B cell (primary cell): Measurements from ENCODE around the gene ZNF407.

ENCODE experiments used
- EZH2 ChIP-seq: IDR thresholded peaks from 2 replicates; pipeline ENCODE4 v1.6.1; 2012; ENCODE audit warnings: borderline replicate concordance, low read depth, mild to moderate bottlenecking, moderate library complexity, low read length; ENCODE audit not compliant: insufficient read depth, poor library complexity, severe bottlenecking
- TF ChIP-seq, protein P1 (sequence below): fragments of 200-600 bp; IDR thresholded peaks from one replicate; pipeline ENCODE4 v1.8.0; 2022; ENCODE audit warnings: antibody characterized with exemption, mild to moderate bottlenecking

DNA sequence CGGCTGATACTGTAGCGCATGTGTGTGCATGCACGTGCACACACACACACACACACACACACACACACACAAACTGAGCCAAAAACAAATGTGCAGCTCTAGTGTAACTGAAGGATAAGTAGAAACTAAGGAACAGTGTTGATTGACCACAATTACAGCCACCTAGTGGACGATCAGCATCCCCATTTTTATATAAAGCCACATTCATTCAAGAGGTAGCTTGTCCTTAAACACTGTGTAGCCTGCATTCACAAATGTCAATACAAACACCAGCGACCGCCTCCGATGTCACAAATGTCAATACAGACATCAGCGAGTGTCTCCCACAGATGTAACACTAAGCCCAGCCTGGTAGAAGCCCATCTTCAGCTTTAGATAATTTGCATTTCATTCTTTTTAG is 443.9 kb downstream of the ZNF407 start:
- TF ChIP-seq, protein P1, sequence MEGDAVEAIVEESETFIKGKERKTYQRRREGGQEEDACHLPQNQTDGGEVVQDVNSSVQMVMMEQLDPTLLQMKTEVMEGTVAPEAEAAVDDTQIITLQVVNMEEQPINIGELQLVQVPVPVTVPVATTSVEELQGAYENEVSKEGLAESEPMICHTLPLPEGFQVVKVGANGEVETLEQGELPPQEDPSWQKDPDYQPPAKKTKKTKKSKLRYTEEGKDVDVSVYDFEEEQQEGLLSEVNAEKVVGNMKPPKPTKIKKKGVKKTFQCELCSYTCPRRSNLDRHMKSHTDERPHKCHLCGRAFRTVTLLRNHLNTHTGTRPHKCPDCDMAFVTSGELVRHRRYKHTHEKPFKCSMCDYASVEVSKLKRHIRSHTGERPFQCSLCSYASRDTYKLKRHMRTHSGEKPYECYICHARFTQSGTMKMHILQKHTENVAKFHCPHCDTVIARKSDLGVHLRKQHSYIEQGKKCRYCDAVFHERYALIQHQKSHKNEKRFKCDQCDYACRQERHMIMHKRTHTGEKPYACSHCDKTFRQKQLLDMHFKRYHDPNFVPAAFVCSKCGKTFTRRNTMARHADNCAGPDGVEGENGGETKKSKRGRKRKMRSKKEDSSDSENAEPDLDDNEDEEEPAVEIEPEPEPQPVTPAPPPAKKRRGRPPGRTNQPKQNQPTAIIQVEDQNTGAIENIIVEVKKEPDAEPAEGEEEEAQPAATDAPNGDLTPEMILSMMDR = no peak
- TF ChIP-seq EZH2 = no peak
